ENCODE measurements around the gene APCDD1L. TPM values are rescaled to one million over a fixed set of nuclear protein-coding genes. Genes with fewer than 3 reads are reported as not detected.

Gene APCDD1L
- total RNA-seq, 1 donor from 2014 or later: not detected

DNA sequence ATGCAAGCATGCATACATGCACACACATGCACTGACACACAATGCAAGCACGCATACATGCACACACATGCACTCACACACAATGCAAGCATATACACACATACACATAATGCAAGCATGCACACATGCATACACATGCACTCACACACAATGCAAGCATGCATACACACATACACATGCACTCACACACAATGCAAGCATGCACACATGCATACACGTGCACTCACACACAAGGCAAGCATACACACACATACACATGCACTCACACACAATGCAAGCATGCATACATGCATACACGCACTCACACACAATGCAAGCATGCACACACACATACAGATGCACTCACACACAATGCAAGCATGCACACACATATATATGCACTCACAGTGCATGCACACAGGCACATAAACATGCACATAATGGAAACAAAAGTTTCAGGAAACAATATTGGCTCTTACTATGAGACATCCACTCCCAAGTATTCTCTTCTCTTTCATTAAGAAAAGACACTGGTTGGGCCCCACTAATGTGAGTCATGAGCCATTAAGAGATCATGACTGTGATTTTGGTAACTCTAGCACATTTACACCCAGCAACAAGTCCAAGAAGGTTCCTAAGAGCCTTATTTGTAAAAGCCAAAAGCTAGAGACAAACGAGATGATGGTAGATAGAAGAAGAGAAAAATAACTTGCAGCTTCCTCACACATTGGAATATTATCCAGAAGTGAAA lies 22.2 kb downstream of the APCDD1L start:
- intact Hi-C loops (cut with micrococcal nuclease): no loop called here

- intact Hi-C loops (cut with micrococcal nuclease): no loop called here
These were observed 23.0 kb downstream of the APCDD1L start for GRCh38 chr20:58492074-58492718.

GRCh38 chr20:58486207-58486606 lies 29.0 kb downstream of the APCDD1L start:
- intact Hi-C loops (cut with micrococcal nuclease): loop anchor here (10.0 kb wide), 1 partner anchor 219 kb away; no protein-coding TSS in a partner anchor

- intact Hi-C loops (cut with micrococcal nuclease): loop anchor here (10.0 kb wide), 1 partner anchor 219 kb away; no protein-coding TSS in a partner anchor
These were observed 29.8 kb downstream of the APCDD1L start for GRCh38 chr20:58485393-58485792.

- intact Hi-C loops (cut with micrococcal nuclease): loop anchor here (10.0 kb wide), 1 partner anchor 221 kb away; no protein-coding TSS in a partner anchor
These were observed 31.7 kb downstream of the APCDD1L start for GRCh38 chr20:58483470-58483869.

- intact Hi-C loops (cut with micrococcal nuclease): loop anchor here (10.0 kb wide), 1 partner anchor 222 kb away; no protein-coding TSS in a partner anchor
These were observed 32.1 kb downstream of the APCDD1L start for GRCh38 chr20:58483051-58483450.

- intact Hi-C loops (cut with micrococcal nuclease): loop anchor here (10.0 kb wide), 1 partner anchor 222 kb away; no protein-coding TSS in a partner anchor
These were observed 32.8 kb downstream of the APCDD1L start for GRCh38 chr20:58482416-58482815.

GRCh38 chr20:58481481-58482021 lies 33.6 kb downstream of the APCDD1L start:
- intact Hi-C loops (cut with micrococcal nuclease): loop anchor here (1.0 to 10.0 kb wide), 2 partner anchors 223 to 358 kb away; no protein-coding TSS in a partner anchor

- intact Hi-C loops (cut with micrococcal nuclease): loop anchor here (1.0 to 10.0 kb wide), 2 partner anchors 224 to 359 kb away; no protein-coding TSS in a partner anchor
These were observed 34.5 kb downstream of the APCDD1L start for GRCh38 chr20:58480551-58481336.

DNA sequence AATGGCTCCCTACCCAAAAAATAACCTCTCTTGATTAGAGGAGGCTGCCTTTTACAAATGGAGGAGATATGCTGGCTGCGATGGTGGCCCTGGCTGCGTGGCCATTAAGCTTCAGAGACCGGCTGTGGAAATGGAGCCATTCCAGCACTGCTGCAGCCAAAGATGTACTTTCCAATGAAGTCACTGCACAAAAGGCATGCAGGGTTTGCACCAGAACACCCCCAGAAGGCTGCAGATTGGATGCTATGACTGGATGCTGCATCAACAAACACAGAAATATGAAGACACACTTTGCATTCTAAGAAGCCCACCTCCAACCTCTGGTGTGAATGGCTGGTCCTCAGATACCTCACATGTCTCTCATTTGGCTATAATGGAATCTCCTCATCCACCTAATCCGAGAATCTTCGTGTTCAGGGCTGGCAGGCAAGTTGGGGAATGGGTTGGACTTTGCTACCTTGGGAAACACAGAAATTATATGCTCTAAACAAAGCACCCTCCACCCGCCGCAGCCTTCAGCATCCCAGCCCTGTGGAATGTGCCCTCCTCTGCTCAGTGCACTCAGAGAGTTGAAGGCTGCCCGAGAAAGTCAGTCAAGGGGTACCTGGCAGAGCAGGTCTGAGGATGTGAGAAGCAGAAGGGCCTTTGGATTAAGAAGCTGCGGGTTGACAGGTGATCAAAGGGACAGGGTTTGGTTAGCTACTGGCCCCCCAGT lies 35.3 kb downstream of the APCDD1L start:
- intact Hi-C loops (cut with micrococcal nuclease): loop anchor here (10.0 kb wide), 1 partner anchor 225 kb away; no protein-coding TSS in a partner anchor

- intact Hi-C loops (cut with micrococcal nuclease): no loop called here
These were observed 36.9 kb downstream of the APCDD1L start for GRCh38 chr20:58478141-58478805.

DNA sequence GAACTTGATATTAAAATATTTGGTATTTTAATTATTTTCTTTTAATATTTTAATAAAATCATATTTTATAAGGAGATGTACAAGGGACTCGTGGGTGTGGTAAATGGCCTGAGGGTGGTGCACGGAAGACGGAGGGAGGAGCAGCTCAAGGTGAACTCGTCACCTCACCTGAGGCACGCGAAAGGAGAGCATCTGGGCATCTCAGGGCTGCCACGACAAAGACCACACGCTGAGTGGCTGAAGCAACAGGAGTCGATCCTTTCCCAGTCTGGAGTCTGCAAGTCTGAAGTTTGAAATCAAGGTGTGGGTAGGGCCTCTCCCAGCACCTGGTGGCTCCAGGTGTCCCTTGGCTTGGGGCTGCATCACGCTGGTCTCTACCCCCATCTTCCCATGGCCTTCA lies 39.7 kb downstream of the APCDD1L start:
- intact Hi-C loops (cut with micrococcal nuclease): no loop called here

DNA sequence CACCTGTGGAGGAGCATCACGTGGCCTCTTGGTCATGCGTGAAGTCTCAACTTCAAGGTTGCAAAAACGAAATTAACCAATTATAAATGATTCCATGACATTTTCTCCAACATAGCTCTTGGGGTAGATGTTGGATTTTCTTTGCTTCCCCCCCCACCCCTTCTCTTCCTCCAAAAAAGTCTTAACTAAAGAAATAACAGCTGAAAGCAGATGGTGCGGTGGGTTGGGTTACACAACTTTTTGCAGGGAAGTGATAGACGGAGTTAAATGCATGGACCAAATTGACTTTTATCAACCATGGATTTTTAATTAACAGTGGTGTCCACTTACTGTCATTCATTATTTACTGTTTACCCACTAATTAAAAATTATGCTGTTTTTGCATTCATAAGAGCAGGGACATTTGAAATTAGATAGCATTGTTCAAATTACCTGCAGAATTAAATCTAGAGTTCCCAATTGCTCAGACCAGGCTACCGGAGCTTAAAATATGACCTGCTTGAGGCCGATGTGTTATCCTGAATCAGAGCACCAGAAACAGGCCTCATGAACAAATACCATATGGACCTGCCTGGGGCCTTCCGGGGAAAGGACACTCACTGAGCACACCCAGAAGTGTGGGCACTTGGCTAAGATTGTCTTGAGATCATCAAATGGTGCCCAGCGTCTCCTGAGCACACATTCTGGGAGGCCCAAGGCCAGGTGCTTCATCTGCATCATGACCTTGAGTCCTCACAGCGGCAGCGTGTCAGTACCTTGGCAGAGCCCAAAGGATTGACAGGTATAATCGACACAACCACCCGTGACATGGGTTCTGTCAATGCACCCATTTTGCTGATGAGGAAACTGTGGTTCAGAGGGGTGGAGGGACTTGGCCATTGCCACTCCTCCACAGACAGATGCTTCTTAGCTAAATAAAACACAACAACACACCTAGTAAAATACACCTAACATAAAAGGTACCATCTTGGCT lies 41.5 kb downstream of the APCDD1L start:
- intact Hi-C loops (cut with micrococcal nuclease): no loop called here

- intact Hi-C loops (cut with micrococcal nuclease): no loop called here
These were observed 42.8 kb downstream of the APCDD1L start for GRCh38 chr20:58472273-58473018.

DNA sequence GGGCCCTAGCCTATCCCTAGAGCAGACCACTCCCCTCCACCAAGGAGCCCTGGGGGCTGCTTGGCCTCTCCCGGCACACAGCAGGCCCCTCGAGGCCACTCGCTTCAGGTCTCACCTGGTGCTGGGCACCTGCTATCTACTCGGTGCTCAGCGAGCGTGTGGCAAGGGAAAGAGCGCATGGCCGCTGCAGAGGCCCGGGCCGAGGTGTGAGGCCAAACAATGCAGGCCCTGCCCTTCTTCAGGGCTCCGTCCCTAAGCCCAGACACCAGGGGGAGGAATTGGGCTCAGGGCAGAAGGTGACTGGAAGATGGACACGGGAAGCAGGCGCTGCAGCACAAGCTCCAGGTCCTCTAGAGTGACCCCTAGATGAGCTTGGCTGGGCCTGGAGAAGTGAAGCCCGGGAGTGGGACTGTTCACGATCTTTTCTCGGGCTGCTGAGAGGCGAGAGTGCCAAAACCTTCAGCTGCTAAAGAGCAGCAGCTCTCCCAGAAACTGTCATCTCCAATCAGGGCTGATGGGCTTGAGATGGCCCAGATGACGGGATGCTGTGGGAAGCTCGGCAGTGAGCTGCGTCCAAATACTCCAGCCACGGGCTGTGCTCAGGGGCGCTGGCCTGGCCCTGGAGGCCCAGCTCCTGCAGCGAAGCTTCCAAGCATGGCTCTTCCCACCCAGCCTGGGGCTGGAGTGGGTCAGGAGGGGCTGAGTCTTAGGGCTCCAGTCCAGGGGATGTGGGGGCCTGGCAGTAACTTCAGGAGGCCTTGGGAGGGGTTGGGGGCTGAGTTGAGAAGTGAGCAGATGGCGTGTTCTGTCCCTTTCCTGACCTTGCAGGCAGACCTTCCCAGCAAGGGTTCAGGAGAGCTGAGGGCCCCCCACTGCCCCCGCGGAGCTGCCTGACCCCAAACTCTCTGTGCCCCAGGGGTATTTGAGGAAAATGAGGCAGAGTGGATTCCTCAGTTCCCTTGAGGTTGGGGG lies 43.7 kb downstream of the APCDD1L start:
- intact Hi-C loops (cut with micrococcal nuclease): no loop called here

GRCh38 chr20:58470336-58471192 lies 44.6 kb downstream of the APCDD1L start:
- intact Hi-C loops (cut with micrococcal nuclease): no loop called here
